Left renal cortex interstitium (tissue), 4 donors: ENCODE data around the gene FILIP1. TPM values are rescaled to one million over a fixed set of nuclear protein-coding genes. Genes with fewer than 3 reads are reported as not detected.

Experiments used
- DNase-seq, 4 donors: peaks; one replicate each; pipeline ENCODE4 v3.0.0-alpha.2; 2013; ENCODE audit warnings: low read depth in 4 of 4, low spot score in 2 of 4, missing footprints in 1 of 4
- polyA plus RNA-seq, 4 donors: library from polyadenylated mRNA; unstranded; fragments of 120-200 nt; gene quantifications; one replicate each; pipeline ENCODE4 v1.2.1, GENCODE V29; 2013; ENCODE audit not compliant: insufficient read length in 4 of 4

Gene FILIP1
- polyA plus RNA-seq, 4 donors = 2.4 to 3.2 (median 3.0) TPM

GRCh38 chr6:75393806-75394205 lies 99.8 kb downstream of the FILIP1 start:
- no peak for DNase-seq

GRCh38 chr6:75391276-75391675 lies 102.3 kb downstream of the FILIP1 start:
- DNase-seq = no peak

- no peak for DNase-seq
Observed at GRCh38 chr6:75386050-75386770, 107.4 kb downstream of the FILIP1 start.

DNA sequence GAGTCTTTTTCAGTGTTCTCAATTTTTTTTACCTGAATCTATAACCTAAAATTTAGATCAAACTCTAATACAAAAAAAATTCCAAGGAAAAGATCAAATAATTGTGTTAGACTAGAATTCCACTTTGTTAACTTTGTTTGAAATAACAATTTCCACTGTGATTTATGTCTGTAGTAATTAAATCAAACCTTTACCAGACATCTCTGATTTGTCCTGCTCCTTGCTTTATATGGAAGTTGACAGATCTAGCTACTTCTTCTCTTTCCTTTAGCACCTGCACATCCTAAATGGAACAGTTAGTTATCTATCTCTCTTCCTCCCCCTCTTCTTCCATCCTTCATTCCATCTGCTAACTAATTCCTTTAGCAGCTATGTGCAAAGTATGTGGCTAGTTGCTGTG lies 109.5 kb downstream of the FILIP1 start:
- no peak for DNase-seq

DNA sequence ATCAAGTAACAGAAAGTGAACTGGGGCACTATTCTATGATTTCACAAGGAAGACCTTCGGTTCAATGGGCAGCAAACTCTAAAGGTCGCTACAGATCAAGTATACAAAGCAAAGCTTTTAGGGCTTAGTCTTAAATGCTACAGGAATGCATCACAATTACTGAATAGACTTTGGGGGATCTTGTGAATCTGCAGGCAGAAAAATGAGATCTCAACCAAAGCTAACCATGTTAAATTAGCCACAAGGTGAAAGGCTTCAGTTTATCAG lies 111.0 kb downstream of the FILIP1 start:
- DNase-seq = no peak

DNA sequence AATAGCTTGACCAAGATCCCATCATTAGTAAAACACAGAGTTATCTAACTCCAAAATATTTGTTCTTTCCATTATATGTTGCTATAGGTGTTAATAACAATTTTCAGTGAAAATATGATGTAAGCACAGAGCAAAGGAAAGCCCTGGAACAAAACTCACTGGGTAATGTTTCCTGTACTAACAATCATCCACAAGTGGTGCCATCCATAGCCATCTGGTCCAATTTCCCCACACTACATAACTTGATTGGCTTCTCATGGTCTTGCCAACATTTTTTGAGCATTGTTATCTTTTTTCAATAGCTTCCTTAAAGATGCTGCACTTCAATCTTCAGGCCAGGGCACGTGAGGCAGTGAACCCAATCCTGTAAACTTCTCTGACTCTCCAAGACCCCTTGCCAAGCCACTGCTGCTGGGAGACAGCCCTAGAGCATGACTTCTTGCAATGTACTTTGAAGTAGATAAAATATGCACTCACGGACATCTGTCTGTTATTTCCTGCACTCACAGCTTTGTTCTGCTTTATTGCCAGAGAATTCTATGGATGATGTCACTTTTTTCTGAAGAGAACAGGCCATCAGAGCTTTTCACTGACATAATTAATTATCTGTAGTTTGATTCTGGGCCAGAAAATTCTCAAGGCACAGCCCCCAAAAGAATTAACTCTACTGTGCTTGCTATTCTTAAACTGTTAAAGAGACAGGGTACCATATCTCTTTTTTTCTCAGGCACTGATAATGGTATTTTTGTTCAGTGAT lies 111.5 kb downstream of the FILIP1 start:
- DNase-seq = peak in 1 of 4 donors; percentile 25

DNA sequence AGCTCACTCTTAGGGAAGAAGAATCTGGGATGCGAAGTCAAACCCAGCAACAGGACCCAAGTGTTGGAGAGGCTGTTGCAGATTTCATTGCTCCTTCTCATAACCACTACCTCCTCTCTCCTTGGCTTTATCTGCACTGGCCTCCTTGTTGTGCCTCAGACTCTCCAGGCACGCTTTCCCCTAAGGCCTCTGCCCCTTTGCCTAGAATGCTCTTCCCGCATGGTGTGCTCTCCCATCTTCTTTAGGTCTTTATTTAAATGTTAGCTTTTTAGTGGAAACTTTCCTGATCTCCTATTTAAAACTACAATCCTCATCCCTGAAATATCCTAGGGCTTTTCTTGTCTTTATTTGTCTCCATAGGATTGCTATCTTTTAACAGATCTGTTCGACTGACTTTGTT lies 114.1 kb downstream of the FILIP1 start:
- DNase-seq = no peak

DNA sequence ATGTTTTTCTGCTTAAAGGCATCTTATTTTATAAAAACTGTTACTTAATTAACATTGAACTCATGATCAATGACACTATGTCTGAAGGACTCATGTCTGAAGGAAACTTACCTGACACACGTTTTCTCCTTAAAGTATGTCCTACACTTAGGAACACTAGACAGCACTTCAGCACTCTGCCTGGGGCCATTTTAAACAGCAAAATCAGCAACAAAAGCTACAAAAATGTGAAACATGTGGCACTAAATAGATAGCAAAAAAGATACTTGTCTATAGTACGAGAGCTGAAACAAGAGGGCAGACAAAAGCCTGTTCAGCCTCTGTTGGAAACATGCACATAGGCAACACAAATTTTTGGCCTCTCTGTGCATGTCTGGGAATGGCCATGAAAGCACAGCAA lies 115.5 kb downstream of the FILIP1 start:
- DNase-seq = no peak

- DNase-seq = no peak
Observed at GRCh38 chr6:75377386-75377785, 116.2 kb downstream of the FILIP1 start.

DNA sequence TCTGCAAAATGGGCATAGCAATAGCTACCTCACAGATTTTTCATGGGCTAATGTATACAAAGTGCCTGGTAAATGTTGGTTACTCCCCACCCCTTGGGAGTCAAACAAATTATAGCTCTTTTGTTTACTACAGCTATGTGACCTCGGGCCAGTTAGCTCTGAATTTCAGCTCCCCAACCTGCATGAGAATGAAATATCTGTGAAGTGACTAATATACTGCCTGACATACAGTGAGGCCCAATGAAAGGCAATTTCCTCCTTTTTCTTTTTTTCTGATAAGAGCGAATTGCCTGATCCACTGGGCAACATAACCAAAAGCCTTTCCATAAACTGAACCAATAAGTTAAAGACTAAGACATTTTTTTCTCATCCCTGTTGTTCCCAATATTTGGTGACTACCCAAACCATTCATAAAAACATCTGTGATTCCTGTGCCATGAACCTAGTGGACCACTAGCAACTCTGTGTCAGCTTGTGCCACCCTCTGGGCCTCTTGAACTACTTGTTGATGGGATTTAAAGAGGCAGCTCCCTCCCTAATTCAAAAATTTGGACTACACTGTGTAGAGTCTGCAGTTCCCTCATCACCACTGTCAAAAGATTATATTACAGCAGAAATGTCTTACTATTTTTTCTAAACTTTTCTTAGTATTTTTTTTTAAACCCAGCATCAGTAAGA lies 117.1 kb downstream of the FILIP1 start:
- no peak for DNase-seq

- DNase-seq = no peak
Observed at GRCh38 chr6:75374961-75375400, 118.6 kb downstream of the FILIP1 start.

GRCh38 chr6:75372884-75373283 lies 120.7 kb downstream of the FILIP1 start:
- DNase-seq = no peak

- DNase-seq = no peak
Observed at GRCh38 chr6:75370011-75370410, 123.6 kb downstream of the FILIP1 start.

GRCh38 chr6:75368864-75369402 lies 124.7 kb downstream of the FILIP1 start:
- no peak for DNase-seq

GRCh38 chr6:75368151-75368779 lies 125.3 kb downstream of the FILIP1 start:
- no peak for DNase-seq

DNA sequence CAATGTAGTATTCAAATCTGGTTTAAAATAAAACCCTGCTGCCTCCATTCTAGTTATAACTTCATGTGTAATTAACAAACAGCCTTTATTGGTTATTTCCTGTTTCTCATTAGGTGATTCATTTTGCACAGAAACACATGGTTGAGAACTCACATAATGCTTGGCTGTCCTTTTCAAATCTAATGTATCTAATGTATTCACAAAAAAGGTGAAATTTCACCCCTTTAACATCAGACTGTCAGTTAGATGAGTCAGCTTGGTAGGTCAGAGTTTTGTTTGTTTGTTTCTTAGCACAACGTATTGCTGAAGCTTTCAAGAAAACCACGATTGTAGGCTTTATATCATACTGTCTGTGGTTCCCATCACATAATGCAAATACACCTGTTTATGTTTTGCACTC lies 130.3 kb downstream of the FILIP1 start:
- DNase-seq = no peak

GRCh38 chr6:75353644-75354043 lies 140.0 kb downstream of the FILIP1 start:
- DNase-seq = no peak

DNA sequence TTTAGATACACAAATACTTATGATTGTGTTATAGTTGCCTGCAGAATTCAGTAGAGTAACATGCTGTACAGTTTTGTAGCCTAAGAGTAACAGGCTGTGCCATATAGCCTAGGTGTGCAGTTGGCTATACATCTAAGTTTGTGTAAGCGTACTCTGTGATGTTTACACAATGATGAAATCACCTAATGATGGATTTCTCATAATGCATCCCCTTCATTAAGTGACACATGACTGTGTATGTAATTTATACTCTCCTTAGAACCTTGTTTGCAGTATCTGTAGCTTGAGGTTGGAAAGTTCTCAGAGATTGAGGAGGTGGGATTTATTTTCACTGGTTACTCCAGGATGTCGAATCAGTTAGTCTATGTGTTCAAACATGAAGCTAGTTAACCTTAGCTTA lies 142.0 kb downstream of the FILIP1 start:
- no peak for DNase-seq

DNA sequence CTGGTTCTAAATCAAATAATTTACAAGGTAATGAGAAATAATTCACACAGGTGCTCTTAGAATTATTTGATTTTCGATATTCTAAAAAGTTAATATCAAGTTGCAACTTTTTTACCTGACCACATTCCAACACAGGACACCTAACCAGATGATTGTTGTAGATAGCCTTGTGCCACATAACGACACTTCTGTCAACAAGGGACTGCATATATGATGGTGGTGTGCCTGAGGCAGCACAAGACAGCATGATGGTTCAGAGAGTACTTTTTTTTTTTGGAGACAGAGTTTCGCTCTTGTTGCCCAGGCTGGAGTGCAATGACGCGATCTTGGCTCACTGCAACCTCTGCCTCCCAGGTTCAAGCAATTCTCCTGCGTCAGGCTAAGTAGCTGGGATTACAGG lies 142.8 kb downstream of the FILIP1 start:
- DNase-seq = no peak

- DNase-seq = no peak
Observed at GRCh38 chr6:75350156-75350555, 143.4 kb downstream of the FILIP1 start.
